ENCODE results near the gene PFDN4. TPM values are rescaled to one million over a fixed set of nuclear protein-coding genes. Genes with fewer than 3 reads are reported as not detected.

PFDN4 gene
- total RNA-seq, 2 donors from 2014 or later: 16.5 to 48.8 TPM

DNA sequence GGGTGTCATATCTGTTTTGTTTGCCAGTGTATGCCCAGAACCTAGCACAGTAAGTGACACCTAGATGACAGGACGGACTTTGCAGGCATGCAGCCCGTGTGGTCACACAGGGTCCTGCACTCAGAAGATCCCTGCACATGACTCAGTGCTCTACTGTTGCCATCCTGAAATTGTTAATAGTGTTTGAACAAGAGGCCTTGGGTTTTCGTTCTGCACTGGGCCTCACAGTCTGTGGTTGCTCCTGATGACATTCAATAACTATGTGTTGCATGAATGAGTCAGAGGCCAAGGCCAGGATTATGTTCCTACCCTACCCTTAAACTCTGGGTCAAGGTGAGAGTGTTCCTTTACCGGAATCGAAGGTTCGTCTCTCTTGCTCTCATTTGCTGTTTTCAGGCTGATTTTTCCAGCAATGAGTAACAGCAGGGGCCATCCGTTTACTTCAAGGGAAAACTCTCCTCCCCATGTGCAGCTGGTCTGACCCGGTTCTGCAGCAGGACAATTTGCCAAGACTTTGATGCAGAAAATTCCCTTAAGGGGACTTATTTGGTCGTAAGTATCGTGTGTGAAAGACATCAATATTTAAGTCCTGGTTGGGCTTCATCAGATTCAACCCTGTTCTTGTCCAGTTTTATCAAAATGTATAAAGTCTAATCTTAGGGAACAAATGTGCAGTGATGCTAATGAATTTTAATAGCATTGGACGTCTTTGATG, 13.0 kb upstream of the PFDN4 start:
- H3K36me3 ChIP-seq (replicated peaks in 1 of 2; ENCODE audit: insufficient read depth in 1 of 2, low read depth in 2 of 2): no peaks in the 10 kb centered on the region
- H3K27me3 ChIP-seq: no peaks in the 10 kb centered on the region
- intact Hi-C loops (cut with DNase I): loop anchor here (5.0 kb wide), 1 partner anchor 98 kb away; no protein-coding TSS in a partner anchor
- TF ChIP-seq POLR2A (IDR thresholded peaks at IDR 0.05): no peak
- TF ChIP-seq CTCF (IDR thresholded peaks at IDR 0.05): no peak
- 53 to 56% methylated on average over 11 of the region's 11 CpGs for WGBS, 2 donors
- H3K9me3 ChIP-seq: no peaks in the 10 kb centered on the region
- no peak overlapping the region for H3K27ac ChIP-seq
- no peak overlapping the region for H3K4me3 ChIP-seq
- DNase-seq: no peak
- no peak for ATAC-seq
- H3K4me1 ChIP-seq: no peaks in the 10 kb centered on the region

DNA sequence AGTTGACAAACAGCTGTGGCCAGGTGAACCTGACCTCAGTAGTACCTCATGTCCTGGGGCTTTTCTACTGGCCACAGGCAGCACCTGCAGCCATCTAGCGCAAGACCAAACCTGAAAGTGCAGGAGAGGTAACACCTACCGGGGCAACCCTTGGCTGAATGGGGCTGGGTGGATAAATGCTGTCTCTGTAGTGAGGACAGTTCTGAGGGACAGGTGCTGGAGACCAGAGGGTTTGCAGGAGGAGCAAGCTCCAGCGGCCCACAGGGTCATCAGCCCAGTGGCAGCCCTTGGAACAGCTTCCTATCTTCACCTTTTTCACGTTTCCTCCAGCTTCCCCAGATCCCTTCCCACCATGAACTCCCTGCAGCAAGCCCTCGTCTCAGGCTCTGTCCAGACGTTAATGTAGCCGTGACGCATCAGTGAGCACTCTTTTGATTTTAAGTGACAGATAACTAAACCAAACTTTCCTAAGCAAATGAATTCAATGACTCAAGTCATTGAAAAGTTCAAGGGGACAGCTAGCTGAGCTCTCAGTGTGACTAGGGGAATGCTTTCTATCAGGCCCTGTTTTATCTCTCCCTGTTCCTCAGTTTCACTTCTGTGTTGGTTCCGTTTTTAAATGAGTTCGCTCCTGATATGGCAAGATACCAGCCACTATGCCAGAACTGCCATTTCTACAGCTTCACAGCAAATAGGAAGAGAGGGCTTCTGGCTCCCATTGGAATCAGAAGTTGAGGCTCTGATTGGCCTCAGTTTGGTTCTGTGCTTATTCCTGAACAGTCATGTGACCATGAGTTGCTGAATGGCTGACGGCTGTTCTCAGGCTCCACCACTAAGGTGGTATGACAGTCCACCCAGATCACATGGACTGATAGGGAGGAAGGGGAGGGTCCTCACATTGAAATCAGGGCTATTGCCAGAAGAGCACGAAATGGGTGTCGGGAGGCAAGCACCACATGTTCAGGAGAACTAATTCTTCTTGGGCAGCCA, 12.1 kb upstream of the PFDN4 start:
- H3K4me3 ChIP-seq: no peak overlapping the region
- intact Hi-C loops (cut with DNase I): loop anchor here (5.0 kb wide), 1 partner anchor 98 kb away; no protein-coding TSS in a partner anchor
- H3K36me3 ChIP-seq (replicated peaks in 1 of 2; ENCODE audit: insufficient read depth in 1 of 2, low read depth in 2 of 2): no peaks in the 10 kb centered on the region
- TF ChIP-seq CTCF (IDR thresholded peaks at IDR 0.05): no peak
- no peak for TF ChIP-seq POLR2A (IDR thresholded peaks at IDR 0.05)
- ATAC-seq (no peak), DNase-seq (no peak)
- 70 to 83% methylated on average over 12 to 13 of the region's 13 CpGs for WGBS, 2 donors
- H3K9me3 ChIP-seq: no peaks in the 10 kb centered on the region
- H3K27ac ChIP-seq: no peak overlapping the region
- no peaks in the 10 kb centered on the region for H3K27me3 ChIP-seq
- H3K4me1 ChIP-seq: no peaks in the 10 kb centered on the region

DNA sequence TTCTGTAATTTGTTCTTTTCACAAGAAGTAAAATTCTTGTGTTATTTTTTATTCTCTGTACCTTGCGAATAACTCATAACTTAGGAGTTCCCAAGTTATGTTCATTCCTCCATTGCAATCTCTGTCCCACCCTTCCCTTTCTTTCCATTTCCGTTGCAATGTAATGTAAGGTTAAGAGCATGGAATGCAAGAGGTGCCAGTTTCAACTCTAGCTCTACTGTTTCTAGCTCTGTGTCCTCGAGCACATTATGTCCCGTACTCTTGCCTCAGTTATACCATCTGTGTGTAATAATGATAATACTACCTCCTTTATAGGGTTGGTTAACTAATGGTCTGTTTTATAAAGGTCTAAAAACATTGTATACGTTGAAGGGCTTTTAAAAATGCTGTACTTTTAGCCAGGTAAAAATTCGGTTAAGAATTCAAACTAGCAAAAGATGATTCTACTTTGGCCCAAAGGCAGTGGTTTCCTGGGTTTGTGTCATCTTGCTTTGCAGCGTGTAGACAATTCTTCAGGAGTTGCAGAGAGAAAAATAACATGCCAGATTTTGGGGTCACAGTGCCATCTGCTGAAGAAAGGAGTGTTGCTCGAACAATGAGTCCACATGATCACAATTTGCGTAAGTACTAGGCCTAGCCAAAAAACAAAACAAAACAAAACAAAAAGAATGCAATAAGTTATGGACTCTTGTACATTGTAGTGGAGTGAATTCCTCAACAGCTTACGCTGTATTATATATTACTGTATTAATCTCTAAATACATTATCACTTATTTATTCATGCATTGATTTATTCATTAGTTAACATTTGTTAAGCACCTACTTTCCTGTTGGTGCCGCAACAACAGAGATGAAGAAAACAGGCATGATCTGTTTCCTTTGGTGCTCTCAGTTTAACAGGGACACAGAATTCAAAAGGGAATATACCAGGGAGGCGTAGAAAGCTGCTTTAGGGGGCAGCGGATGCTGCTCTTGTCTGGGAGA, 10.0 kb upstream of the PFDN4 start:
- no peak overlapping the region for H3K27ac ChIP-seq
- WGBS, 2 donors: 69 to 73% methylated on average over 13 of the region's 13 CpGs
- H3K4me3 ChIP-seq: no peak overlapping the region
- no peaks in the 10 kb centered on the region for H3K4me1 ChIP-seq
- no peaks in the 10 kb centered on the region for H3K27me3 ChIP-seq
- no peak for DNase-seq
- TF ChIP-seq POLR2A (IDR thresholded peaks at IDR 0.05) (no peak), CTCF (IDR thresholded peaks at IDR 0.05) (no peak)
- ATAC-seq: no peak
- H3K9me3 ChIP-seq: no peaks in the 10 kb centered on the region
- intact Hi-C loops (cut with DNase I): loop anchor here (5.0 kb wide), 1 partner anchor 101 kb away; no protein-coding TSS in a partner anchor
- H3K36me3 ChIP-seq (replicated peaks in 1 of 2; ENCODE audit: insufficient read depth in 1 of 2, low read depth in 2 of 2): no peaks in the 10 kb centered on the region

GRCh38 chr20:54199283-54199682, 8.6 kb upstream of the PFDN4 start:
- H3K4me3 ChIP-seq: no peak overlapping the region
- no peaks in the 10 kb centered on the region for H3K27me3 ChIP-seq
- ATAC-seq: no peak
- H3K27ac ChIP-seq: no peak overlapping the region
- H3K9me3 ChIP-seq: no peaks in the 10 kb centered on the region
- no peaks in the 10 kb centered on the region for H3K4me1 ChIP-seq
- TF ChIP-seq CTCF (IDR thresholded peaks at IDR 0.05): no peak
- TF ChIP-seq POLR2A (IDR thresholded peaks at IDR 0.05): no peak
- no peaks in the 10 kb centered on the region for H3K36me3 ChIP-seq (replicated peaks in 1 of 2; ENCODE audit: insufficient read depth in 1 of 2, low read depth in 2 of 2)
- intact Hi-C loops (cut with DNase I): loop anchor here (5.0 kb wide), 1 partner anchor 102 kb away; no protein-coding TSS in a partner anchor
- no peak for DNase-seq
- WGBS, 2 donors: 49 to 55% methylated on average over 6 of the region's 6 CpGs
